GM12878 (cell line): ENCODE results near the gene DRD2. TPM values are rescaled to one million over a fixed set of nuclear protein-coding genes. Genes with fewer than 3 reads are reported as not detected.

Experiments
- CBX5 ChIP-seq: sonication (generic); IDR thresholded peaks from 2 replicates; pipeline ENCODE4 v1.6.1; 2016; ENCODE audit warnings: low read depth, moderate library complexity, mild to moderate bottlenecking, inconsistent platforms
- CHD1 ChIP-seq: IDR thresholded peaks from 2 replicates; pipeline ENCODE4 v1.6.1; 2012; ENCODE audit warnings: low read depth, low read length, improper control_type of control experiment
- FOS ChIP-seq: IDR thresholded peaks from 3 replicates; pipeline ENCODE4 v1.6.1; 2011; ENCODE audit warnings: borderline replicate concordance; ENCODE audit not compliant: insufficient read length; ENCODE audit errors: extremely low read depth
- HDGF ChIP-seq: fragments of 450-650 bp; IDR thresholded peaks from 2 replicates; pipeline ENCODE4 v1.6.1; 2016; ENCODE audit warnings: antibody characterized with exemption
- HSF1 ChIP-seq: fragments of 150-350 bp; IDR thresholded peaks from 2 replicates; pipeline ENCODE4 v1.6.1; 2014; ENCODE audit warnings: mild to moderate bottlenecking, low read depth, low read length
- NKRF ChIP-seq: fragments of 450-650 bp; conservative IDR thresholded peaks from 2 replicates; pipeline ENCODE4 v1.6.1; 2017; ENCODE audit warnings: mild to moderate bottlenecking, moderate library complexity
- SIX5 ChIP-seq: IDR thresholded peaks from 2 replicates; pipeline ENCODE4 v1.6.1; 2011; ENCODE audit warnings: mild to moderate bottlenecking, low read depth, low read length, moderate library complexity; ENCODE audit not compliant: severe bottlenecking
- SRF ChIP-seq, 2 experiments: IDR thresholded peaks; 2 replicates each; pipeline ENCODE4 v1.6.1; 2011; ENCODE audit warnings: low read depth in 2 of 2, low read length in 2 of 2, mild to moderate bottlenecking in 1 of 2, moderate library complexity in 1 of 2
- USF2 ChIP-seq: IDR thresholded peaks from 2 replicates; pipeline ENCODE4 v1.6.1; 2011; ENCODE audit warnings: low read depth, low read length, improper control_type of control experiment, borderline replicate concordance
- ZNF217 ChIP-seq: fragments of 450-650 bp; IDR thresholded peaks from 2 replicates; pipeline ENCODE4 v1.6.1; 2017; ENCODE audit warnings: antibody characterized with exemption, mild to moderate bottlenecking
- polyA plus RNA-seq, 11 experiments: library from polyadenylated mRNA; depleted of rRNA in 4 of 11; unstranded in 6 of 11; stranded (reverse) in 5 of 11; fragments of >200 nt; fragmentation: Nextera tagmentation in 4 of 11; fragmentation: Illumina TruSeq in 1 of 11; extraction: Ambion mirVana in 4 of 11; extraction: Trizol in 1 of 11; gene quantifications; 1 replicate in 1 of 11; 2 replicates in 10 of 11; pipeline versions ENCODE4 v1.2.1 to v1.2.3, GENCODE V29; 2011 to 2016; ENCODE audit warnings: inconsistent platforms in 2 of 11, missing spikeins in 2 of 11, low read depth in 1 of 11
- total RNA-seq, 4 experiments: library from RNA; depleted of rRNA in 3 of 4; stranded (reverse); fragments of >200 nt in 3 of 4; fragmentation: Illumina TruSeq in 1 of 4; extraction: Trizol in 1 of 4; gene quantifications; 2 replicates each; pipeline versions ENCODE4 v1.2.1 to v1.2.3, GENCODE V29; 2013 to 2021

Gene DRD2
- total and polyA plus RNA-seq, 10 of the 15 experiments (the other 5 are each of a cell fraction or from before 2014, with no cell fraction given): not detected

- TF ChIP-seq NKRF: no peak
- TF ChIP-seq SIX5: no peak
- TF ChIP-seq HDGF: no peak
- no peak for TF ChIP-seq ZNF217
- no peak for TF ChIP-seq USF2
- no peak for TF ChIP-seq FOS
- no peak for TF ChIP-seq SRF (IDR thresholded peaks at IDR 0.05; ENCODE audit: low read depth in 2 of 2, low read length in 2 of 2)
- TF ChIP-seq CHD1: no peak
- no peak for TF ChIP-seq HSF1
- TF ChIP-seq CBX5: no peak
Measured at GRCh38 chr11:113373981-113374560, 101.1 kb downstream of the DRD2 start (continued).
